Sigmoid colon (tissue), 7 donors: ENCODE measurements around the gene MCOLN2. TPM values are rescaled to one million over a fixed set of nuclear protein-coding genes. Genes with fewer than 3 reads are reported as not detected.
A peak's percentile ranks its signal among the peaks of the same experiment; 100 is the strongest.

Experiments used
- DNase-seq: peaks from one replicate; pipeline ENCODE4 v3.0.0-alpha.2; 2019
- H3K27ac ChIP-seq, 4 donors: fragments of 200-600 bp; sonication (generic); one replicate each; pipeline ENCODE4 v1.5.1; 2016 to 2019; ENCODE audit warnings: mild to moderate bottlenecking in 1 of 4
- H3K27me3 ChIP-seq, 3 donors: fragments of 200-600 bp; sonication (generic); one replicate each; pipeline ENCODE4 v1.5.1; 2019; ENCODE audit warnings: mild to moderate bottlenecking in 1 of 3
- H3K36me3 ChIP-seq, 4 donors: fragments of 200-600 bp; sonication (generic); one replicate each; pipeline ENCODE4 v1.5.1; 2016 to 2019
- H3K4me1 ChIP-seq, 4 donors: fragments of 200-600 bp; sonication (generic); one replicate each; pipeline ENCODE4 v1.5.1; 2017 to 2019
- H3K4me3 ChIP-seq, 4 donors: fragments of 200-600 bp; sonication (generic); one replicate each; pipeline ENCODE4 v1.5.1; 2017 to 2019; ENCODE audit warnings: mild to moderate bottlenecking in 2 of 4, moderate library complexity in 1 of 4
- H3K9me3 ChIP-seq, 4 donors: fragments of 200-600 bp in 3 of 4; sonication (generic) in 3 of 4; one replicate each; pipeline versions ENCODE4 v1.5.1 to v1.6.1; 2013 to 2019
- CTCF ChIP-seq, 4 experiments: fragments of 450-650 bp in 3 of 4; fragments of 200-600 bp in 1 of 4; IDR thresholded peaks; one replicate each; pipeline ENCODE4 v1.5.1; 2016 to 2019; ENCODE audit warnings: antibody characterized with exemption in 4 of 4, mild to moderate bottlenecking in 3 of 4, moderate library complexity in 2 of 4
- EP300 ChIP-seq, 4 donors: sonication (generic); formaldehyde crosslinking; IDR thresholded peaks; one replicate each; pipeline ENCODE4 v1.6.1; 2017; ENCODE audit warnings: antibody characterized with exemption in 4 of 4
- POLR2A ChIP-seq, 2 donors: fragments of 450-650 bp; IDR thresholded peaks; one replicate each; pipeline ENCODE4 v1.6.1; 2016; ENCODE audit warnings: antibody characterized with exemption in 2 of 2, mild to moderate bottlenecking in 2 of 2, moderate library complexity in 2 of 2
- POLR2AphosphoS5 ChIP-seq, 4 donors: sonication (generic); formaldehyde crosslinking; IDR thresholded peaks; one replicate each; pipeline ENCODE4 v1.6.1; 2017; ENCODE audit warnings: antibody characterized with exemption in 4 of 4
- WGBS, 2 donors: extraction: QIAGEN DNeasy Blood & Tissue Kit; methylation state at CpG; one replicate each; pipeline ENCODE4 v1.1.7; 2013; 5-methylcytosine and 5-hydroxymethylcytosine counted together
- intact Hi-C: fragments of 100-400 bp; cut with DNase I; formaldehyde crosslinking; loops from one replicate; pipeline ENCODE4 v1.15.1; 2023
- polyA plus RNA-seq, 3 donors: library from polyadenylated mRNA; stranded (reverse); fragments of 200-250 nt; gene quantifications; one replicate each; pipeline ENCODE4 v1.2.3, GENCODE V29; 2013
- total RNA-seq, 4 donors: library from RNA; depleted of rRNA; stranded (reverse); fragments of >200 nt; gene quantifications; one replicate each; pipeline ENCODE4 v1.1.0, GENCODE V29; 2016
- donor health status: healthy with polysubstance abuse.
- donor health status: Bipolar disorder and iron deficiency.
- donor health status: healthy.

MCOLN2 gene
- total and polyA plus RNA-seq, 7 donors, result 0.54 to 15.0 (median 4.9) TPM

- Histone ChIP-seq H3K9me3 (no peaks in the 10 kb centered on the region), H3K36me3 (no peaks in the 10 kb centered on the region), H3K27ac (peak overlapping the region in 1 of 4 donors; percentile 34), H3K4me3 (no peak overlapping the region), H3K27me3 (no peaks in the 10 kb centered on the region), H3K4me1 (no peaks in the 10 kb centered on the region)
- no peak for DNase-seq
- TF ChIP-seq POLR2AphosphoS5 (IDR thresholded peaks at IDR 0.05) (peak in 1 of 4 donors; percentile 29), EP300 (IDR thresholded peaks at IDR 0.05) (no peak), CTCF (IDR thresholded peaks at IDR 0.05) (no peak)
- intact Hi-C loops, result no loop called here
- 15 to 70% methylated on average over 1 of the region's 1 CpG for WGBS, 2 donors
Observed at GRCh38 chr1:84968101-84968500, 28.8 kb downstream of the MCOLN2 start.

- H3K36me3 ChIP-seq, result no peaks in the 10 kb centered on the region
- intact Hi-C loops, result no loop called here
- H3K27me3 ChIP-seq, result no peaks in the 10 kb centered on the region
- H3K4me1 ChIP-seq, result no peaks in the 10 kb centered on the region
- DNase-seq, result no peak
- H3K9me3 ChIP-seq, result no peaks in the 10 kb centered on the region
- WGBS, 2 donors, result 45 to 87% methylated on average over 1 of the region's 1 CpG
- H3K27ac ChIP-seq, result peak overlapping the region in 1 of 4 donors; percentile 34
- no peak overlapping the region for H3K4me3 ChIP-seq
- TF ChIP-seq POLR2A (IDR thresholded peaks at IDR 0.05), result no peak
- no peak for TF ChIP-seq CTCF (IDR thresholded peaks at IDR 0.05)
- TF ChIP-seq EP300 (IDR thresholded peaks at IDR 0.05), result no peak
- TF ChIP-seq POLR2AphosphoS5 (IDR thresholded peaks at IDR 0.05), result no peak
Observed at GRCh38 chr1:84967666-84968065, 29.2 kb downstream of the MCOLN2 start.

- Histone ChIP-seq H3K4me3 (no peak overlapping the region), H3K36me3 (no peaks in the 10 kb centered on the region), H3K27me3 (no peaks in the 10 kb centered on the region), H3K9me3 (no peaks in the 10 kb centered on the region), H3K27ac (no peak overlapping the region), H3K4me1 (peaks cover 0 to 10% (median 4%) of the 10 kb centered on the region in 4 donors)
- intact Hi-C loops, result no loop called here
- TF ChIP-seq POLR2AphosphoS5 (IDR thresholded peaks at IDR 0.05) (no peak), EP300 (IDR thresholded peaks at IDR 0.05) (no peak), CTCF (IDR thresholded peaks at IDR 0.05) (no peak), POLR2A (IDR thresholded peaks at IDR 0.05) (no peak)
- DNase-seq, result no peak
Observed at GRCh38 chr1:84963021-84963420, 33.9 kb downstream of the MCOLN2 start.

- no peaks in the 10 kb centered on the region for H3K36me3 ChIP-seq
- intact Hi-C loops, result no loop called here
- no peaks in the 10 kb centered on the region for H3K27me3 ChIP-seq
- peaks cover 0 to 10% (median 4%) of the 10 kb centered on the region in 4 donors for H3K4me1 ChIP-seq
- no peak for TF ChIP-seq POLR2A (IDR thresholded peaks at IDR 0.05)
- no peak for TF ChIP-seq EP300 (IDR thresholded peaks at IDR 0.05)
- no peak for TF ChIP-seq CTCF (IDR thresholded peaks at IDR 0.05)
- TF ChIP-seq POLR2AphosphoS5 (IDR thresholded peaks at IDR 0.05), result no peak
- H3K27ac ChIP-seq, result no peak overlapping the region
- no peak overlapping the region for H3K4me3 ChIP-seq
- H3K9me3 ChIP-seq, result no peaks in the 10 kb centered on the region
- WGBS, 2 donors, result 84 to 92% methylated on average over 1 of the region's 1 CpG
- DNase-seq, result no peak
Observed at GRCh38 chr1:84961316-84961715, 35.6 kb downstream of the MCOLN2 start.

- Histone ChIP-seq H3K36me3 (no peaks in the 10 kb centered on the region), H3K9me3 (no peaks in the 10 kb centered on the region), H3K4me1 (peaks cover 0 to 10% (median 4%) of the 10 kb centered on the region in 4 donors), H3K4me3 (no peak overlapping the region), H3K27me3 (no peaks in the 10 kb centered on the region), H3K27ac (no peak overlapping the region)
- 82 to 97% methylated on average over 1 of the region's 1 CpG for WGBS, 2 donors
- TF ChIP-seq CTCF (IDR thresholded peaks at IDR 0.05) (no peak), POLR2A (IDR thresholded peaks at IDR 0.05) (no peak), EP300 (IDR thresholded peaks at IDR 0.05) (no peak), POLR2AphosphoS5 (IDR thresholded peaks at IDR 0.05) (no peak)
- DNase-seq, result no peak
- intact Hi-C loops, result no loop called here
Observed at GRCh38 chr1:84960371-84960770, 36.5 kb downstream of the MCOLN2 start.
